IMR-90 (cell line): ENCODE data around the gene GABBR1. TPM values are rescaled to one million over a fixed set of nuclear protein-coding genes. Genes with fewer than 3 reads are reported as not detected.

Experiments
- ATAC-seq: fragments of 200-7000 bp; cut with Tn5 transposase; 2 replicates; pipeline ENCODE4 v1.9.1; 2020; ENCODE audit warnings: low read depth, mild to moderate bottlenecking, moderate library complexity
- BruUV-seq: library from RNA; stranded (reverse); fragments of 400-500 nt; replicated peaks from 2 replicates; lab custom pipeline; 2021; lab: Mats Ljungman, UMichigan
- CTCF ChIA-PET: fragments of 300-600 bp; formaldehyde crosslinking; extraction: SDS; loops from one replicate; lab custom pipeline; 2021; ENCODE audit warnings: antibody characterized with exemption; lab: Yijun Ruan, JAX
- POLR2A ChIA-PET: fragments of 300-600 bp; sonication (Branson Sonifier 250); formaldehyde crosslinking; loops from one replicate; lab custom pipeline; 2022; ENCODE audit warnings: antibody characterized with exemption; ENCODE audit not compliant: unreplicated experiment; lab: Charles Lee
- DNase-seq: peaks from one replicate; pipeline ENCODE4 v3.0.0; 2013
- H2AFZ ChIP-seq: replicated peaks from 2 replicates; pipeline ENCODE3; 2013; ENCODE audit warnings: low read length, mild to moderate bottlenecking; ENCODE audit not compliant: poor library complexity
- H2AK5ac ChIP-seq: 2 replicates; pipeline ENCODE4 v1.6.1; 2013; ENCODE audit warnings: low read depth, low read length, inconsistent platforms
- H2AK9ac ChIP-seq: replicated peaks from 2 replicates; pipeline ENCODE3; 2013; ENCODE audit warnings: mild to moderate bottlenecking, low read depth, low read length, moderate library complexity; ENCODE audit not compliant: poor library complexity
- H2BK120ac ChIP-seq: 2 replicates; pipeline ENCODE4 v1.6.1; 2013; ENCODE audit warnings: low read depth, low read length, inconsistent platforms
- H2BK15ac ChIP-seq: 3 replicates; pipeline ENCODE4 v1.6.1; 2013; ENCODE audit warnings: low read depth, low read length, inconsistent platforms
- H2BK20ac ChIP-seq: 2 replicates; pipeline ENCODE4 v1.6.1; 2013; ENCODE audit warnings: low read depth, mild to moderate bottlenecking, inconsistent platforms, low read length, moderate library complexity
- H2BK5ac ChIP-seq: 2 replicates; pipeline ENCODE4 v1.6.1; 2013; ENCODE audit warnings: mild to moderate bottlenecking, low read depth, low read length, inconsistent platforms; ENCODE audit not compliant: poor library complexity, severe bottlenecking
- H3K14ac ChIP-seq: replicated peaks from 2 replicates; pipeline ENCODE4 v1.6.1; 2013; ENCODE audit warnings: low read depth, low read length, inconsistent platforms
- H3K18ac ChIP-seq: 2 replicates; pipeline ENCODE4 v1.6.1; 2013; ENCODE audit warnings: low read depth, low read length, control low read depth
- H3K23ac ChIP-seq: 2 replicates; pipeline ENCODE4 v1.6.1; 2013; ENCODE audit warnings: low read depth, low read length, inconsistent platforms
- H3K27ac ChIP-seq: 2 replicates; pipeline ENCODE4 v1.5.1; 2013; ENCODE audit warnings: mild to moderate bottlenecking, control low read depth, low read length; ENCODE audit not compliant: insufficient read depth
- H3K27me3 ChIP-seq: 2 replicates; pipeline ENCODE4 v1.6.1; 2013; ENCODE audit warnings: low read length; ENCODE audit not compliant: control insufficient read depth, insufficient read depth
- H3K36me3 ChIP-seq: 2 replicates; pipeline ENCODE4 v1.6.1; 2013; ENCODE audit warnings: low read length, mixed read lengths; ENCODE audit not compliant: control insufficient read depth, insufficient read depth
- H3K4ac ChIP-seq: 2 replicates; pipeline ENCODE4 v1.6.1; 2013; ENCODE audit warnings: low read depth, low read length, inconsistent platforms
- H3K4me1 ChIP-seq: 2 replicates; pipeline ENCODE4 v1.6.1; 2013; ENCODE audit warnings: low read length, mixed read lengths; ENCODE audit not compliant: control insufficient read depth, insufficient read depth
- H3K4me2 ChIP-seq: 2 replicates; pipeline ENCODE4 v1.6.1; 2013; ENCODE audit warnings: low read depth, mild to moderate bottlenecking, control low read depth, low read length, moderate library complexity
- H3K4me3 ChIP-seq: 2 replicates; pipeline ENCODE4 v1.5.1; 2013; ENCODE audit warnings: low read depth, mild to moderate bottlenecking, control low read depth, low read length, moderate library complexity; ENCODE audit not compliant: insufficient read depth
- H3K56ac ChIP-seq: 2 replicates; pipeline ENCODE4 v1.6.1; 2013; ENCODE audit warnings: low read length, inconsistent platforms; ENCODE audit not compliant: insufficient read depth; ENCODE audit errors: extremely low read depth
- H3K79me1 ChIP-seq, 2 experiments: 2 replicates each; pipeline ENCODE4 v1.6.1; 2013; ENCODE audit warnings: low read length in 2 of 2, inconsistent platforms in 1 of 2, low read depth in 1 of 2
- H3K9ac ChIP-seq: 2 replicates; pipeline ENCODE4 v1.6.1; 2013; ENCODE audit warnings: low read depth, low read length, control low read depth
- H3K9me1 ChIP-seq: 2 replicates; pipeline ENCODE4 v1.6.1; 2013; ENCODE audit warnings: low read length, inconsistent platforms; ENCODE audit not compliant: insufficient read depth
- H3K9me3 ChIP-seq: 2 replicates; pipeline ENCODE4 v1.6.1; 2013; ENCODE audit warnings: low read length; ENCODE audit not compliant: control insufficient read depth, insufficient read depth
- H4K20me1 ChIP-seq: 2 replicates; pipeline ENCODE4 v1.6.1; 2013; ENCODE audit warnings: low read length, inconsistent platforms; ENCODE audit not compliant: insufficient read depth
- H4K5ac ChIP-seq: 2 replicates; pipeline ENCODE4 v1.6.1; 2013; ENCODE audit warnings: mild to moderate bottlenecking, low read depth, low read length, control low read depth
- H4K8ac ChIP-seq, 2 experiments: 2 replicates each; pipeline ENCODE4 v1.6.1; 2013; ENCODE audit warnings: low read depth in 2 of 2, low read length in 2 of 2, control low read depth in 1 of 2, inconsistent platforms in 1 of 2
- H4K91ac ChIP-seq: 2 replicates; pipeline ENCODE4 v1.6.1; 2013; ENCODE audit warnings: low read depth, low read length, inconsistent platforms; ENCODE audit not compliant: insufficient read depth
- BHLHE40 ChIP-seq: fragments of 150-350 bp; IDR thresholded peaks from 2 replicates; pipeline ENCODE4 v1.6.1; 2016; ENCODE audit warnings: mild to moderate bottlenecking, low read depth, low read length
- CEBPB ChIP-seq: IDR thresholded peaks from 2 replicates; pipeline ENCODE4 v1.6.1; 2012; ENCODE audit warnings: low read depth, low read length, improper control_type of control experiment
- CHD1 ChIP-seq: IDR thresholded peaks from 2 replicates; pipeline ENCODE4 v1.6.1; 2012; ENCODE audit warnings: low read depth, low read length, improper control_type of control experiment
- CTCF ChIP-seq: conservative IDR thresholded peaks from 2 replicates; pipeline ENCODE4 v1.5.1; 2012; ENCODE audit warnings: mild to moderate bottlenecking, low read depth, low read length, improper control_type of control experiment
- ELK1 ChIP-seq: fragments of 150-350 bp; IDR thresholded peaks from 2 replicates; pipeline ENCODE4 v1.6.1; 2016; ENCODE audit warnings: low read depth, mild to moderate bottlenecking, low read length, moderate library complexity, borderline replicate concordance
- FOS ChIP-seq: fragments of 150-350 bp; IDR thresholded peaks from 2 replicates; pipeline ENCODE4 v1.6.1; 2016; ENCODE audit warnings: low read depth, low read length
- MAFK ChIP-seq: IDR thresholded peaks from 2 replicates; pipeline ENCODE4 v1.6.1; 2012; ENCODE audit warnings: low read depth, low read length, improper control_type of control experiment
- MAZ ChIP-seq: IDR thresholded peaks from 2 replicates; pipeline ENCODE4 v1.6.1; 2012; ENCODE audit warnings: low read depth, mild to moderate bottlenecking, low read length, improper control_type of control experiment, moderate library complexity, borderline replicate concordance
- MXI1 ChIP-seq: IDR thresholded peaks from 2 replicates; pipeline ENCODE4 v1.6.1; 2012; ENCODE audit warnings: low read depth, mild to moderate bottlenecking, low read length, moderate library complexity, borderline replicate concordance
- NFE2L2 ChIP-seq: fragments of 150-350 bp; IDR thresholded peaks from 2 replicates; pipeline ENCODE4 v1.6.1; 2016; ENCODE audit warnings: low read depth, mild to moderate bottlenecking, low read length
- POLR2A ChIP-seq: IDR thresholded peaks from 2 replicates; pipeline ENCODE4 v1.6.1; 2012; ENCODE audit warnings: mild to moderate bottlenecking, low read depth, low read length
- RAD21 ChIP-seq: IDR thresholded peaks from 2 replicates; pipeline ENCODE4 v1.6.1; 2012; ENCODE audit warnings: low read length, improper control_type of control experiment
- RCOR1 ChIP-seq: IDR thresholded peaks from 2 replicates; pipeline ENCODE4 v1.6.1; 2012; ENCODE audit warnings: mild to moderate bottlenecking, low read length, improper control_type of control experiment; ENCODE audit not compliant: insufficient replicate concordance
- RFX5 ChIP-seq: IDR thresholded peaks from 2 replicates; pipeline ENCODE4 v1.8.0; 2012; ENCODE audit warnings: low read depth, mild to moderate bottlenecking, low read length, moderate library complexity
- SMC3 ChIP-seq: fragments of 150-350 bp; IDR thresholded peaks from 2 replicates; pipeline ENCODE4 v1.6.1; 2016; ENCODE audit warnings: low read depth, mild to moderate bottlenecking, antibody characterized with exemption, low read length, moderate library complexity
- USF2 ChIP-seq: fragments of 150-350 bp; IDR thresholded peaks from 2 replicates; pipeline ENCODE4 v1.6.1; 2017; ENCODE audit warnings: mild to moderate bottlenecking, antibody characterized with exemption, low read length, low read depth
- WGBS, 2 experiments: methylation state at CpG; one replicate each; pipeline versions ENCODE4 v1.1.5 to v1.1.7; 2013; ENCODE audit warnings: missing lambda C conversion rate in 2 of 2; ENCODE audit not compliant: insufficient read length in 1 of 2; ENCODE audit errors: extremely low coverage in 2 of 2; 5-methylcytosine and 5-hydroxymethylcytosine counted together
- dilution Hi-C: fragments of 300-500 bp; cut with HindIII; formaldehyde crosslinking; loops from one replicate; pipeline ENCODE4 v1.14.3; 2018; ENCODE audit warnings: low sequenced_read_pairs; ENCODE audit not compliant: unreplicated experiment
- in situ Hi-C: fragments of 300-500 bp; cut with MboI; formaldehyde crosslinking; loops from 3 replicates; pipeline ENCODE4 v1.14.3; 2019; ENCODE audit warnings: low sequenced_read_pairs, inconsistent platforms, mixed read lengths
- intact Hi-C: fragments of 100-400 bp; cut with micrococcal nuclease; formaldehyde crosslinking; loops from 2 replicates; pipeline ENCODE4 v1.10.0; 2022
- polyA plus RNA-seq, 3 experiments: library from polyadenylated mRNA; depleted of rRNA; stranded (reverse); fragments of >200 nt; gene quantifications; 2 replicates each; pipeline ENCODE4 v1.2.3, GENCODE V29; 2012; ENCODE audit warnings: low replicate concordance in 1 of 3
- total RNA-seq: library from RNA; depleted of rRNA; stranded (reverse); fragments of >200 nt; gene quantifications from 2 replicates; pipeline ENCODE4 v1.2.3, GENCODE V29; 2012

Gene GABBR1
- total and polyA plus RNA-seq, 2 of the 4 experiments (the other 2 are of a cell fraction), result 5.9 to 31.5 TPM

GRCh38 chr6:29528300-29528931 lies 104.6 kb downstream of the GABBR1 start:
- H3K27ac ChIP-seq, result no peak overlapping the region
- dilution Hi-C loops (no loop called here), in situ Hi-C loops (no loop called here), intact Hi-C loops (no loop called here)
- H2BK5ac ChIP-seq, result no peak overlapping the region
- H4K8ac ChIP-seq, result no peak overlapping the region
- CTCF ChIA-PET, result no interaction called here
- H3K79me1 ChIP-seq, result no peaks in the 10 kb centered on the region
- no peak overlapping the region for H3K56ac ChIP-seq
- H3K9me3 ChIP-seq, result peaks cover 3% of the 10 kb centered on the region; the same call in 1 of the 2 replicates
- H4K91ac ChIP-seq, result no peak overlapping the region
- DNase-seq (no peak), ATAC-seq (no peak)
- no peak overlapping the region for H3K4me2 ChIP-seq
- no peak overlapping the region for H2BK120ac ChIP-seq
- H4K20me1 ChIP-seq, result no peaks in the 10 kb centered on the region
- H2AK5ac ChIP-seq, result no peak overlapping the region
- H3K4ac ChIP-seq, result no peak overlapping the region
- BruUV-seq, result no TSS peak
- H3K23ac ChIP-seq, result no peak overlapping the region
- no peaks in the 10 kb centered on the region for H3K36me3 ChIP-seq
- POLR2A ChIA-PET, result no interaction called here
- H2AK9ac ChIP-seq, result no peak overlapping the region
- H3K9ac ChIP-seq, result no peak overlapping the region
- H3K14ac ChIP-seq, result no peak overlapping the region
- no peaks in the 10 kb centered on the region for H3K9me1 ChIP-seq
- H3K4me1 ChIP-seq, result no peaks in the 10 kb centered on the region
- H2BK15ac ChIP-seq, result no peak overlapping the region
- H3K27me3 ChIP-seq, result no peaks in the 10 kb centered on the region
- 48% methylated on average over 3 of the region's 5 CpGs; no CpG with 5 or more reads in 1 of the 2 experiments for WGBS, 2 experiments
- H2AFZ ChIP-seq, result no peak overlapping the region
- no peak overlapping the region for H3K18ac ChIP-seq
- TF ChIP-seq USF2 (no peak), MAZ (no peak), MXI1 (no peak), RFX5 (no peak), CEBPB (no peak), ELK1 (no peak), RCOR1 (no peak), NFE2L2 (no peak), POLR2A (no peak), RAD21 (no peak), MAFK (no peak), CTCF (no peak), SMC3 (no peak), FOS (no peak), CHD1 (no peak), BHLHE40 (no peak)
- H4K5ac ChIP-seq, result no peak overlapping the region
- no peak overlapping the region for H2BK20ac ChIP-seq
- no peak overlapping the region for H3K4me3 ChIP-seq
